ENCODE data around the gene TTC28. TPM values are rescaled to one million over a fixed set of nuclear protein-coding genes. Genes with fewer than 3 reads are reported as not detected.
"Not testable (repeated sequence)": the region's sequence is repeated elsewhere in the genome, so short reads cannot be mapped to it uniquely, and the experiment has no call there.

The TTC28 gene
- total RNA-seq, 3 donors from 2014 or later = 9.6 to 32.3 (median 13.2) TPM

DNA sequence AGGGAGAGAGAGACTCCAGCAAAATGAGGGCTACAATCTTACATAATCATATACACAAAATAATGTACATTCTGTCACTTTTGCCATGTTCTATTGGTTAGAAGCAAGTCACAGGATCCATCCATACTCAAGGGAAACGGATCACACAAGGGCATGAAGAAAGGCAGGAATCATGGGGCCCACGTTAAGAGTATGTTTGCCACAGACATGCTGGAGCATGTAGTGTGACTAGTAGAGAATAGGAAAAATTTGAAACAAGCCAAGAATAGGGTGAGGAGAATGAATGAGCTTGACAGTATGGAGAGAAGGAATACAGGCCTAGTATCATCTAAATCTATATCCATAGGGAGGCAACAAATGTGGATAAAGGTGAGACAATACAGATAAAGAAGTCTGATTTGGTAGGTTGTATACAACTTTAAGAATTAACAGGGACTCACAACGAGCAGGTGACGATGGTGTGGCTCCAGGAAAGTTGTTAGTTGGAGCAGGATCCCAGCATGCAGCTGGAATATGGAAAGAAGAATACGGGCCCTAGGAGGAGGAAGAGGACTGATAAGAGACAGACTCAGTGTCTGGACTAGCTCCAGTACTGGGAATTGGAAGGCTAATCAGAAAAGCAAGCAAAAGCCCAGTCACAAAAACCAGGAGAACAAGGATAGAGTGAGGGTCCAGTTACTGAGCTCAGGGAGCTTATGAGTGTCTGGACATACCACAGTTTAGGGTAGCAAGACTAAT is 458.8 kb downstream of the TTC28 start:
- intact Hi-C loops (cut with DNase I, micrococcal nuclease) = no loop called here
- H3K9me3 ChIP-seq = no peaks in the 10 kb centered on the region
- H3K4me3 ChIP-seq = no peak overlapping the region
- H3K4me1 ChIP-seq (ENCODE audit: low read depth) = no peaks in the 10 kb centered on the region
- ATAC-seq (no peak), DNase-seq (no peak)
- TF ChIP-seq, protein P1, sequence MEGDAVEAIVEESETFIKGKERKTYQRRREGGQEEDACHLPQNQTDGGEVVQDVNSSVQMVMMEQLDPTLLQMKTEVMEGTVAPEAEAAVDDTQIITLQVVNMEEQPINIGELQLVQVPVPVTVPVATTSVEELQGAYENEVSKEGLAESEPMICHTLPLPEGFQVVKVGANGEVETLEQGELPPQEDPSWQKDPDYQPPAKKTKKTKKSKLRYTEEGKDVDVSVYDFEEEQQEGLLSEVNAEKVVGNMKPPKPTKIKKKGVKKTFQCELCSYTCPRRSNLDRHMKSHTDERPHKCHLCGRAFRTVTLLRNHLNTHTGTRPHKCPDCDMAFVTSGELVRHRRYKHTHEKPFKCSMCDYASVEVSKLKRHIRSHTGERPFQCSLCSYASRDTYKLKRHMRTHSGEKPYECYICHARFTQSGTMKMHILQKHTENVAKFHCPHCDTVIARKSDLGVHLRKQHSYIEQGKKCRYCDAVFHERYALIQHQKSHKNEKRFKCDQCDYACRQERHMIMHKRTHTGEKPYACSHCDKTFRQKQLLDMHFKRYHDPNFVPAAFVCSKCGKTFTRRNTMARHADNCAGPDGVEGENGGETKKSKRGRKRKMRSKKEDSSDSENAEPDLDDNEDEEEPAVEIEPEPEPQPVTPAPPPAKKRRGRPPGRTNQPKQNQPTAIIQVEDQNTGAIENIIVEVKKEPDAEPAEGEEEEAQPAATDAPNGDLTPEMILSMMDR (IDR thresholded peaks at IDR 0.05) = no peak
- H3K36me3 ChIP-seq (ENCODE audit: low read depth) = no peaks in the 10 kb centered on the region

DNA sequence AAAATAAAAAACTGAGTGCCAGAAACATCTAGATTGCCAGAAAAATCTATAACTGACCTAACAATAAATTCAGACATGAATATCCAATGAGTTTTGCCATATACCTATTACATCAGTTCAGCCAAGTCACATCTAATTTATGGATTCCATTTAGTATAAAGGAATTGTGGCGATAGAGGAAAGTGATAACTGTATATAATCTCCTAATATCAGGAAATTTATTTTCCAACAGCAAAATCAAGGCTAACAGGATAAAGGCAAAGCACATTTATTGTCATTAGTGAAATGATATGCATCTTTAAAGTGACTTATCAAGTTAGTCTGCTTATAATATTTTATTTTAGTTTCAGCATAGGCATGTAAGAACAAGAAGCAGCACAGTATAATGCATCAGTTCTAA is 462.4 kb downstream of the TTC28 start:
- DNase-seq (no peak), ATAC-seq (no peak)
- TF ChIP-seq, protein P1 (IDR thresholded peaks at IDR 0.05) = no peak
- Histone ChIP-seq H3K9me3 (no peaks in the 10 kb centered on the region), H3K4me1 (ENCODE audit: low read depth) (no peaks in the 10 kb centered on the region), H3K36me3 (ENCODE audit: low read depth) (no peaks in the 10 kb centered on the region), H3K4me3 (no peak overlapping the region)
- intact Hi-C loops (cut with DNase I, micrococcal nuclease) = no loop called here

DNA sequence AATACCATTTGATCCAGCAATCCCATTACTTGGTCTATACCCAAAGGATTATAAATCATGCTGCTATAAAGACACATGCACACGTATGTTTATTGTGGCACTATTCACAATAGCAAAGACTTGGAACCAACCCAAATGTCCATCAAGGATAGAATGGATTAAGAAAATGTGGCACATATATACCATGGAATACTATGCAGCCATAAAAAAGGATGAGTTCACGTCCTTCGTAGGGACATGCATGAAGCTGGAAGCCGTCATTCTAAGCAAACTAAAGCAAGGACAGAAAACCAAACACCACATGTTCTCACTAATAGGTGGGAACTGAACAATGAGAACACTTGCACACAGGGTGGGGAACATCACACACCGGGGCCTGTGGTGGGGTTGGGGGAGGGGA is 464.9 kb downstream of the TTC28 start:
- H3K4me3 ChIP-seq; DNase-seq; ATAC-seq; H3K9me3 ChIP-seq; H3K4me1 ChIP-seq (ENCODE audit: low read depth); intact Hi-C loops (cut with DNase I, micrococcal nuclease); H3K36me3 ChIP-seq (ENCODE audit: low read depth): not testable (repeated sequence)

DNA sequence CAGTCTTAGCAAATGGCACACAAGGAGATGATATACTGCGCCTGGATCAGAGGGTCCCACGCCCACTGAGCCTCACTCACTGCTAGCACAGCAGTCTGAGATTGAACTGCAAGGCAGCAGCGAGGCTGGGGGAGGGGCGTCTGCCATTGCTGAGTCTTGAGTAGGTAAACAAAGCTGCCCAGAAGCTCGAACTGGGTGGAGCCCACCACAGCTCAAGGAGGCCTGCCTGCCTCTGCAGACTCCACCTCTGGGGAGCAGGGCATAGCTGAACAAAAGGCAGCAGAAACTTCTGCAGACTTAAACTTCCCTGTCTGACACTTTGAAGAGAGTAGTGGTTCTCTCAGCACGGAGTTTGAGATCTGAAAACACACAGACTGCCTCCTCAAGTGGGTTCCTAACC is 470.2 kb downstream of the TTC28 start:
- H3K9me3 ChIP-seq; intact Hi-C loops (cut with DNase I, micrococcal nuclease); ATAC-seq; H3K4me3 ChIP-seq; H3K4me1 ChIP-seq (ENCODE audit: low read depth); H3K36me3 ChIP-seq (ENCODE audit: low read depth); DNase-seq: not testable (repeated sequence)

DNA sequence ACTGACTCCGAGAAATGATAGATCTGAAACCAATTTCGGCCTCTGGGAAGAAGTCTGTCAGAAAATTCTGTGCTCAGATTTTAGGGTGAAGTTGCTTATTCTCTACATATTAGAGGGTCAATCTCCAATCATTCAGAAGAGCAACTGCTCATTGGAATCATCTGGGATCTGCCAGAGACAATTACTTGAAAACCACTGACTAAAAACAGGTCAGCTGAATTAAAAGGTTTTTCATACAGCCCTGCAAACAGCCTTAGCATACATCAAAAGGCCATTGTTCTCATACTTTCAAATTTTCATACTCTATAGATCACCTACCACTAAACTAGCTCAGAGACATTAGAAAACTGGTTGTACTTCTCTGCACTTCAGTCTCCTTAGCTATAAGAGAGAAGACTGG is 470.9 kb downstream of the TTC28 start:
- TF ChIP-seq, protein P1 (IDR thresholded peaks at IDR 0.05) = no peak
- H3K36me3 ChIP-seq (ENCODE audit: low read depth) = no peaks in the 10 kb centered on the region
- ATAC-seq (no peak), DNase-seq (no peak)
- H3K4me1 ChIP-seq (ENCODE audit: low read depth) = no peaks in the 10 kb centered on the region
- intact Hi-C loops (cut with DNase I, micrococcal nuclease) = no loop called here
- no peaks in the 10 kb centered on the region for H3K9me3 ChIP-seq
- no peak overlapping the region for H3K4me3 ChIP-seq

DNA sequence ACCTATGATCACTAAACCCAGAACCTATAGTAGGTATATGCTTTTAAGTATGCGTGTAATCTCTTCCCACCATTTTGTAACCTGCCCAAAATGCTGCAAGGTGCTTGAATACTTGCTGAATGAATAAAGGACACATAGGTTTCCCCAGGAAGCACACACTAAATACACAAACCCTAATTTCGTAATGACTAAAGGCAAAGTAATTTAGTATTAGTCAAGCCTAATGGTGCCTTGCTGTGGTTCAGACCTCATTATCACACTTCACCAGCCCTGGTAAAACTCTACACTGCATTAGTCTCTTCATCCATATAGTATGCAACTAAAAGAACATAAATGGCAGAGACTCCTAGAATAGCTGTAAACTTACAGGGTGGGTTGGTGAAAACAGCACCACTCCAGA is 471.6 kb downstream of the TTC28 start:
- H3K9me3 ChIP-seq = no peaks in the 10 kb centered on the region
- TF ChIP-seq, protein P1 (IDR thresholded peaks at IDR 0.05) = no peak
- DNase-seq (no peak), ATAC-seq (no peak)
- no peak overlapping the region for H3K4me3 ChIP-seq
- no peaks in the 10 kb centered on the region for H3K36me3 ChIP-seq (ENCODE audit: low read depth)
- no peaks in the 10 kb centered on the region for H3K4me1 ChIP-seq (ENCODE audit: low read depth)
- intact Hi-C loops (cut with DNase I, micrococcal nuclease) = no loop called here

Data from mucosa of descending colon (tissue), 3 donors.